Neural cell (in vitro differentiated cells): ENCODE results near the gene CAPRIN1. TPM values are rescaled to one million over a fixed set of nuclear protein-coding genes. Genes with fewer than 3 reads are reported as not detected.

Experiments used
- H2AFZ ChIP-seq: fragments of 200-600, 300-800 bp; sonication (generic), shearing (Covaris generic); 2 replicates; pipeline ENCODE4 v1.6.0; 2014; ENCODE audit warnings: low read depth, mild to moderate bottlenecking, antibody characterized with exemption, low read length, moderate library complexity
- H3F3A ChIP-seq: fragments of 200-600 bp; shearing (Covaris generic); 2 replicates; pipeline ENCODE4 v1.6.1; 2016; ENCODE audit warnings: mild to moderate bottlenecking, moderate library complexity, mixed read lengths, antibody characterized with exemption, low read length; ENCODE audit not compliant: insufficient read depth, poor library complexity, severe bottlenecking
- H3K27ac ChIP-seq: fragments of 200-600, 300-800 bp; sonication (generic), shearing (Covaris generic); 2 replicates; pipeline ENCODE4 v1.5.1; 2014; ENCODE audit warnings: mild to moderate bottlenecking, low read length, moderate library complexity
- H3K27me3 ChIP-seq: fragments of 300-800, 200-600 bp; sonication (generic), shearing (Covaris generic); 2 replicates; pipeline ENCODE4 v1.6.0; 2014; ENCODE audit warnings: mild to moderate bottlenecking, low read depth, low read length, moderate library complexity; ENCODE audit not compliant: insufficient read depth
- H3K36me3 ChIP-seq: fragments of 300-800, 200-600 bp; sonication (generic), shearing (Covaris generic); 2 replicates; pipeline ENCODE4 v1.5.1; 2014; ENCODE audit warnings: mild to moderate bottlenecking, antibody characterized with exemption, low read length, moderate library complexity; ENCODE audit not compliant: insufficient read depth
- H3K4me2 ChIP-seq: fragments of 300-800, 200-600 bp; sonication (generic), shearing (Covaris generic); 2 replicates; pipeline ENCODE4 v1.6.0; 2014; ENCODE audit warnings: mild to moderate bottlenecking, low read length
- H3K4me3 ChIP-seq: fragments of 300-800, 200-600 bp; sonication (generic), shearing (Covaris generic); 2 replicates; pipeline ENCODE4 v1.5.1; 2014; ENCODE audit warnings: mild to moderate bottlenecking, low read length, moderate library complexity
- H3K79me2 ChIP-seq: fragments of 200-600 bp; shearing (Covaris generic); replicated peaks from 2 replicates; pipeline ENCODE4 v1.6.0; 2014; ENCODE audit warnings: mild to moderate bottlenecking, low read length, moderate library complexity; ENCODE audit not compliant: insufficient read depth
- H3K9ac ChIP-seq: fragments of 300-800, 200-600 bp; sonication (generic), shearing (Covaris generic); 2 replicates; pipeline ENCODE4 v1.6.1; 2016; ENCODE audit warnings: mild to moderate bottlenecking, low read length, mixed read lengths
- H3K9me2 ChIP-seq: fragments of 200-600 bp; shearing (Covaris generic); 2 replicates; pipeline ENCODE4 v1.6.1; 2016; ENCODE audit warnings: mild to moderate bottlenecking, low read length, mixed read lengths; ENCODE audit not compliant: insufficient read depth
- H3K9me3 ChIP-seq: fragments of 200-600, 300-800 bp; sonication (generic), shearing (Covaris generic); 2 replicates; pipeline ENCODE4 v1.6.1; 2016; ENCODE audit warnings: mild to moderate bottlenecking, mixed run types, low read length, moderate library complexity, mixed read lengths
- H4K20me1 ChIP-seq: fragments of 200-600 bp; shearing (Covaris generic); 2 replicates; pipeline ENCODE4 v1.6.1; 2016; ENCODE audit warnings: mild to moderate bottlenecking, mixed run types; ENCODE audit not compliant: insufficient read depth
- CTCF ChIP-seq: fragments of 450-650 bp; IDR thresholded peaks from 2 replicates; pipeline ENCODE4 v1.5.1; 2014; ENCODE audit warnings: antibody characterized with exemption, mild to moderate bottlenecking, moderate library complexity; ENCODE audit not compliant: poor library complexity, severe bottlenecking
- EP300 ChIP-seq: fragments of 450-650 bp; conservative IDR thresholded peaks from 2 replicates; pipeline ENCODE4 v1.6.1; 2014; ENCODE audit warnings: antibody characterized with exemption, mild to moderate bottlenecking, moderate library complexity; ENCODE audit not compliant: poor library complexity, severe bottlenecking
- EZH2 ChIP-seq: fragments of 200-600, 300-800 bp; shearing (Covaris generic), sonication (generic); IDR thresholded peaks from 2 replicates; pipeline ENCODE4 v1.6.1; 2014; ENCODE audit warnings: antibody characterized with exemption, low read length, borderline replicate concordance, mild to moderate bottlenecking; ENCODE audit not compliant: insufficient read depth, poor library complexity, severe bottlenecking
- MXI1 ChIP-seq: fragments of 450-650 bp; conservative IDR thresholded peaks from 2 replicates; pipeline ENCODE4 v1.6.1; 2014; ENCODE audit warnings: antibody characterized with exemption, mild to moderate bottlenecking; ENCODE audit not compliant: poor library complexity, severe bottlenecking
- POLR2AphosphoS5 ChIP-seq: IDR thresholded peaks from 2 replicates; pipeline ENCODE4 v1.6.1; 2012
- RAD21 ChIP-seq: fragments of 450-650 bp; conservative IDR thresholded peaks from 2 replicates; pipeline ENCODE4 v1.6.1; 2014; ENCODE audit warnings: antibody characterized with exemption, mild to moderate bottlenecking, moderate library complexity
- REST ChIP-seq: IDR thresholded peaks from 2 replicates; pipeline ENCODE4 v1.6.1; 2012; ENCODE audit warnings: borderline replicate concordance
- SMC3 ChIP-seq: fragments of 450-650 bp; conservative IDR thresholded peaks from 2 replicates; pipeline ENCODE4 v1.6.1; 2014; ENCODE audit warnings: antibody characterized with exemption, mild to moderate bottlenecking, moderate library complexity; ENCODE audit not compliant: poor library complexity
- TAF1 ChIP-seq: IDR thresholded peaks from 2 replicates; pipeline ENCODE4 v1.6.1; 2012; ENCODE audit warnings: low read depth
- polyA plus RNA-seq: library from polyadenylated mRNA; depleted of rRNA; stranded (reverse); fragments of >200 nt; gene quantifications from 2 replicates; pipeline ENCODE4 v1.2.3, GENCODE V29; 2014

CAPRIN1 gene
- polyA plus RNA-seq, 1 donor from 2014 or later, result 256 TPM

DNA sequence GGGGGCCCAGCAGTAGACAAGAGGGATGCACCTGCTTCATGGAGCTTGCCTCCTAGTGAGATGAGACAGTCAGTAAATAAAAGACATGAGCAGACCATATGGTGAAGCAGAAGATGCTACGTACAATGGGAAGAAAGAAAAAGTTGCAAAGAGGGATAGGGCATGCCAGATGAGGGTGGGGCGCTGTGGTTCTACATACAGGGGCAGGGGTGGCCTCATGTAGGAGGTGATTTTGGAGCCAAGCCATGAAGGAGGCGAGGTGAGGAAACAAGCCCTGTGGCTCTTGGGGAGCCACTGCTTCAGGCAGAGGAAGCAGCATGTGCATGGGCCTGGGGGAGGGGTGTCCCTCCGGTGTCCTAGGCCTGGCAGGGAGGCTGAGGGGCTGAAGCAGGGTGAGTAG, 69.1 kb downstream of the CAPRIN1 start:
- Histone ChIP-seq H3K4me2 (no peak overlapping the region), H3K4me3 (no peak overlapping the region), H3K9me3 (no peaks in the 10 kb centered on the region), H3K9me2 (no peaks in the 10 kb centered on the region), H2AFZ (no peak overlapping the region), H3K9ac (no peak overlapping the region), H3K36me3 (no peaks in the 10 kb centered on the region), H3F3A (no peaks in the 10 kb centered on the region), H3K27ac (no peak overlapping the region), H3K27me3 (no peaks in the 10 kb centered on the region), H3K79me2 (no peaks in the 10 kb centered on the region), H4K20me1 (no peaks in the 10 kb centered on the region)
- TF ChIP-seq SMC3 (no peak), MXI1 (no peak), RAD21 (no peak), EZH2 (no peak), EP300 (no peak), POLR2AphosphoS5 (no peak), TAF1 (no peak), REST (no peak), CTCF (no peak)

- no peak overlapping the region for H3K4me2 ChIP-seq
- no peaks in the 10 kb centered on the region for H3K9me2 ChIP-seq
- no peaks in the 10 kb centered on the region for H3K27me3 ChIP-seq
- no peak overlapping the region for H3K4me3 ChIP-seq
- H3F3A ChIP-seq, result no peaks in the 10 kb centered on the region
- H3K79me2 ChIP-seq, result no peaks in the 10 kb centered on the region
- no peaks in the 10 kb centered on the region for H3K9me3 ChIP-seq
- no peak overlapping the region for H3K27ac ChIP-seq
- H3K36me3 ChIP-seq, result peaks cover 10% of the 10 kb centered on the region
- no peak overlapping the region for H3K9ac ChIP-seq
- H2AFZ ChIP-seq, result no peak overlapping the region
- TF ChIP-seq RAD21 (no peak), SMC3 (no peak), MXI1 (no peak), EP300 (no peak), EZH2 (no peak), TAF1 (no peak), POLR2AphosphoS5 (no peak)
- no peaks in the 10 kb centered on the region for H4K20me1 ChIP-seq
Measured at GRCh38 chr11:34124885-34125668, 73.5 kb downstream of the CAPRIN1 start.
